HG03175 (cell line): ENCODE results near the gene GGTLC2.
"Not testable (repeated sequence)": the region's sequence is repeated elsewhere in the genome, so short reads cannot be mapped to it uniquely, and the experiment has no call there.

Experiments
- ATAC-seq: cut with Tn5 transposase; IDR thresholded peaks from one replicate; pipeline ENCODE4 v1.9.1; 2021; ENCODE audit warnings: mild to moderate bottlenecking, moderate library complexity; ENCODE audit not compliant: unreplicated experiment

The GGTLC2 gene

GRCh38 chr22:22667966-22668880 is 23.8 kb downstream of the GGTLC2 start:
- ATAC-seq = no peak

- ATAC-seq = no peak
Observed at GRCh38 chr22:22669093-22669492, 24.7 kb downstream of the GGTLC2 start.

- no peak for ATAC-seq
Observed at GRCh38 chr22:22670076-22670795, 25.8 kb downstream of the GGTLC2 start.

- ATAC-seq = no peak
Observed at GRCh38 chr22:22671506-22671905, 27.1 kb downstream of the GGTLC2 start.

GRCh38 chr22:22673099-22673498 is 28.7 kb downstream of the GGTLC2 start:
- no peak for ATAC-seq

GRCh38 chr22:22673628-22674027 is 29.2 kb downstream of the GGTLC2 start:
- ATAC-seq = no peak

GRCh38 chr22:22674467-22674866 is 30.1 kb downstream of the GGTLC2 start:
- no peak for ATAC-seq

- no peak for ATAC-seq
Observed at GRCh38 chr22:22678970-22679369, 34.6 kb downstream of the GGTLC2 start.

- no peak for ATAC-seq
Observed at GRCh38 chr22:22680396-22680795, 36.0 kb downstream of the GGTLC2 start.

- ATAC-seq = no peak
Observed at GRCh38 chr22:22681221-22681739, 36.9 kb downstream of the GGTLC2 start.

- no peak for ATAC-seq
Observed at GRCh38 chr22:22682196-22682595, 37.8 kb downstream of the GGTLC2 start.

GRCh38 chr22:22682807-22683667 is 38.6 kb downstream of the GGTLC2 start:
- no peak for ATAC-seq

GRCh38 chr22:22683668-22684361 is 39.4 kb downstream of the GGTLC2 start:
- ATAC-seq = no peak

GRCh38 chr22:22684580-22685561 is 40.5 kb downstream of the GGTLC2 start:
- ATAC-seq = no peak

GRCh38 chr22:22685586-22685985 is 41.2 kb downstream of the GGTLC2 start:
- ATAC-seq = no peak

- not testable (repeated sequence) for ATAC-seq
Observed at GRCh38 chr22:22686202-22687115, 42.0 kb downstream of the GGTLC2 start.

GRCh38 chr22:22687638-22688500 is 43.5 kb downstream of the GGTLC2 start:
- no peak for ATAC-seq
